Astrocyte (in vitro differentiated cells and primary cell): ENCODE measurements around the gene DPEP1.

Experiments used
- CTCF ChIP-seq: IDR thresholded peaks from 2 replicates; pipeline ENCODE4 v1.5.1; 2011; ENCODE audit warnings: low read depth, mild to moderate bottlenecking, inconsistent platforms, low read length, moderate library complexity; ENCODE audit not compliant: insufficient read depth
- EZH2 ChIP-seq: IDR thresholded peaks from 2 replicates; pipeline ENCODE4 v1.6.1; 2012; ENCODE audit warnings: mild to moderate bottlenecking, low read length, inconsistent platforms; ENCODE audit not compliant: insufficient read depth

DNA sequence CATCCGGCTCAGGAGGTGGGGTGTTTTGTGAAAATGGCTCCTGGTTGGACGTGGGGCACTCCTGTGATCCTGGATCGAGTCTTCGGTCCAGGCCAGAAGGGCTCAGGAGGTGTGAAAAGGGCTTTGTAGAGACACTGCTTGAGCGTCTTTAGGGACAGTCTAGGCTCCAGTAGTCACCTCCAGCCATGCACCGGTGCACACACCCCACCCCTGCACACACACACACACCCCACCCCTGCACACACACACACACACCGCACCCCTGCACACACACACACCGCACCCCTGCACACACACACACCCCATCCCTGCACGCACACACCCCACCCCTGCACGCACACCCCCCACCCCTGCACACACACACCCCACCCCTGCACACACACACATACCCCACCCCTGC is 25.0 kb downstream of the DPEP1 start:
- TF ChIP-seq CTCF (no peak), EZH2 (no peak)
